ENCODE measurements around the gene CELSR1. TPM values are rescaled to one million over a fixed set of nuclear protein-coding genes. Genes with fewer than 3 reads are reported as not detected.

The CELSR1 gene
- total and polyA plus RNA-seq, 2 donors from 2014 or later = 15.7 to 49.9 TPM

DNA sequence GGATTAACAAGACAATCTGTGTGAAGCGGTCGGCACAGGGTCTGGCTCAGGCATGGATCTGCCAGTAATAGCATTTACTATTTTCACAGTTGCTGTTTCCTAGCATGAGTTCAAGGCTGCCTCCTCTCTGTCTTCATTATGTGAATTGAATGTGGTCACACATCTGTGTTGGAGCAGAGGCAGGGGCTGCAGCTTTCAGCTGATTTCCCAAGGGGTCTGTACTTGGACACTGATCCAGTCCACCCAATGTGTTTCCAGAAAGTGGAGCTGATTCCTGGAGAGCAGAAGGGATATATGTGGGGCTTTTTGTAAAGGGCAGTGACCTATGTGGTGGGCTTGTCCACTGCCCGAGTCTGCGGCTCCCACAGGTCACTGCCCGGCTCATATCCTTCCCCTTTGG, 3.5 kb upstream of the CELSR1 start:
- no peaks in the 10 kb centered on the region for H3K9me3 ChIP-seq (ENCODE audit: control insufficient read depth in 2 of 3, insufficient read depth in 1 of 3, low read length in 3 of 3)
- no peak overlapping the region for H3K27ac ChIP-seq (ENCODE audit: low read depth in 2 of 2, low read length in 2 of 2)
- H3K4me3 ChIP-seq (ENCODE audit: low read length in 3 of 3) = no peak overlapping the region
- no peaks in the 10 kb centered on the region for H3K27me3 ChIP-seq (ENCODE audit: control insufficient read depth, insufficient read depth, low read length)
- intact Hi-C loops (cut with DNase I) = loop anchor here (5.0 kb wide), 1 partner anchor 184 kb away; no protein-coding TSS in a partner anchor
- no peak for DNase-seq
- H3K36me3 ChIP-seq (ENCODE audit: control insufficient read depth in 2 of 3, insufficient read depth in 3 of 3, low read length in 3 of 3) = no peaks in the 10 kb centered on the region
- no peak overlapping the region for H3K9ac ChIP-seq (ENCODE audit: low read length in 3 of 3)
- no peak for FAIRE-seq
- TF ChIP-seq CTCF (IDR thresholded peaks at IDR 0.05; ENCODE audit: borderline replicate concordance, extremely low read depth, insufficient read depth) = no peak
- peaks cover 0 to 9% (median 3%) of the 10 kb centered on the region in 3 donors for H3K4me1 ChIP-seq (ENCODE audit: control insufficient read depth in 2 of 3, insufficient read depth in 2 of 3, low read depth in 1 of 3, low read length in 3 of 3)

GRCh38 chr22:46539169-46539568, 1.7 kb upstream of the CELSR1 start:
- H3K4me3 ChIP-seq (ENCODE audit: low read length in 3 of 3) = peak overlapping the region in 2 of 3 donors; percentile 58 to 65
- peaks cover 0 to 4% (median 0%) of the 10 kb centered on the region in 3 donors for H3K36me3 ChIP-seq (ENCODE audit: control insufficient read depth in 2 of 3, insufficient read depth in 3 of 3, low read length in 3 of 3)
- H3K4me1 ChIP-seq (ENCODE audit: control insufficient read depth in 2 of 3, insufficient read depth in 2 of 3, low read depth in 1 of 3, low read length in 3 of 3) = peaks cover 0 to 9% (median 3%) of the 10 kb centered on the region in 3 donors
- no peaks in the 10 kb centered on the region for H3K27me3 ChIP-seq (ENCODE audit: control insufficient read depth, insufficient read depth, low read length)
- H3K27ac ChIP-seq (ENCODE audit: low read depth in 2 of 2, low read length in 2 of 2) = peak overlapping the region in 1 of 2 donors; percentile 20
- no peak for FAIRE-seq
- DNase-seq = no peak
- no peaks in the 10 kb centered on the region for H3K9me3 ChIP-seq (ENCODE audit: control insufficient read depth in 2 of 3, insufficient read depth in 1 of 3, low read length in 3 of 3)
- H3K9ac ChIP-seq (ENCODE audit: low read length in 3 of 3) = peak overlapping the region in 1 of 3 donors; percentile 30
- intact Hi-C loops (cut with DNase I) = no loop called here
- no peak for TF ChIP-seq CTCF (IDR thresholded peaks at IDR 0.05; ENCODE audit: borderline replicate concordance, extremely low read depth, insufficient read depth)

DNA sequence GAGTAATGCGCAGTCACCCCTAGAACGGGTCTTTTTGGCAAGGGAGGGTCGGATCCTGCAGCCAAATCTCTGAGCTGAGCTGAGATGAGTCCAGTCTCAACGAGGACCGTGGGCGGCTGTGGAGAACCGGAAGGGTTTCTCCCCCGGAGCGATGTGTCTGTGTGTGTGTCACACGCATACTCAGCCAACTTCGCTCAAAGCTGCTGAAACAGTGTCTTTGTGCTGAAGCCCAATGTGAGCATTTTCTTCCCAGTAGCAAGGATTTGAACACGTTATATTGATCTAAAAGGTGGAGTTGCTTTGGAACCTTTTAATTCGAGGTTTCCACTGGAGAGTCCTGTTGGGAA, 1.4 kb upstream of the CELSR1 start:
- no peak for TF ChIP-seq CTCF (IDR thresholded peaks at IDR 0.05; ENCODE audit: borderline replicate concordance, extremely low read depth, insufficient read depth)
- no peaks in the 10 kb centered on the region for H3K9me3 ChIP-seq (ENCODE audit: control insufficient read depth in 2 of 3, insufficient read depth in 1 of 3, low read length in 3 of 3)
- FAIRE-seq = no peak
- H3K36me3 ChIP-seq (ENCODE audit: control insufficient read depth in 2 of 3, insufficient read depth in 3 of 3, low read length in 3 of 3) = peaks cover 0 to 8% (median 0%) of the 10 kb centered on the region in 3 donors
- H3K4me1 ChIP-seq (ENCODE audit: control insufficient read depth in 2 of 3, insufficient read depth in 2 of 3, low read depth in 1 of 3, low read length in 3 of 3) = peaks cover 0 to 12% (median 3%) of the 10 kb centered on the region in 3 donors
- no peaks in the 10 kb centered on the region for H3K27me3 ChIP-seq (ENCODE audit: control insufficient read depth, insufficient read depth, low read length)
- H3K9ac ChIP-seq (ENCODE audit: low read length in 3 of 3) = peak overlapping the region in 1 of 3 donors; percentile 30
- DNase-seq = no peak
- peak overlapping the region in 1 of 2 donors; percentile 20 for H3K27ac ChIP-seq (ENCODE audit: low read depth in 2 of 2, low read length in 2 of 2)
- peak overlapping the region in 2 of 3 donors; percentile 58 to 65 for H3K4me3 ChIP-seq (ENCODE audit: low read length in 3 of 3)
- intact Hi-C loops (cut with DNase I) = no loop called here

Measured in kidney (tissue), 14 donors.